BLaER1 treated with 17β-estradiol and CSF1 and Interleukin-3, amounts not matched to agents 10 nM and 100 nM (cell line): Measurements from ENCODE around the gene ZNFX1.
"Not testable (repeated sequence)": the region's sequence is repeated elsewhere in the genome, so short reads cannot be mapped to it uniquely, and the experiment has no call there.

Experiments
- H3K27ac ChIP-seq, 11 experiments: shearing (Covaris generic); formaldehyde crosslinking; 2 replicates each; pipeline ENCODE4 v1.8.1; 2022
- H3K27me3 ChIP-seq, 11 experiments: shearing (Covaris generic); formaldehyde crosslinking; 2 replicates each; pipeline ENCODE4 v1.8.1; 2022
- H3K36me3 ChIP-seq, 11 experiments: shearing (Covaris generic); formaldehyde crosslinking; 2 replicates each; pipeline ENCODE4 v1.8.1; 2022
- H3K4me1 ChIP-seq, 10 experiments: shearing (Covaris generic); formaldehyde crosslinking; 2 replicates each; pipeline ENCODE4 v1.8.1; 2022
- H3K4me2 ChIP-seq, 11 experiments: shearing (Covaris generic); formaldehyde crosslinking; 2 replicates each; pipeline ENCODE4 v1.8.1; 2022
- H3K4me3 ChIP-seq, 10 experiments: shearing (Covaris generic); formaldehyde crosslinking; 2 replicates each; pipeline ENCODE4 v1.8.1; 2022
- H3K9ac ChIP-seq, 11 experiments: shearing (Covaris generic); formaldehyde crosslinking; 2 replicates each; pipeline ENCODE4 v1.8.1; 2022
- H3K9me3 ChIP-seq, 11 experiments: shearing (Covaris generic); formaldehyde crosslinking; replicated peaks in 1 of 11; 2 replicates each; pipeline ENCODE4 v1.8.1; 2022
- H4K20me1 ChIP-seq, 11 experiments: shearing (Covaris generic); formaldehyde crosslinking; 2 replicates each; pipeline ENCODE4 v1.8.1; 2022
- Cebpa-rat ChIP-seq, 11 experiments: shearing (Covaris generic); IDR thresholded peaks; 2 replicates each; pipeline ENCODE4 v1.8.1; 2022

The ZNFX1 gene

DNA sequence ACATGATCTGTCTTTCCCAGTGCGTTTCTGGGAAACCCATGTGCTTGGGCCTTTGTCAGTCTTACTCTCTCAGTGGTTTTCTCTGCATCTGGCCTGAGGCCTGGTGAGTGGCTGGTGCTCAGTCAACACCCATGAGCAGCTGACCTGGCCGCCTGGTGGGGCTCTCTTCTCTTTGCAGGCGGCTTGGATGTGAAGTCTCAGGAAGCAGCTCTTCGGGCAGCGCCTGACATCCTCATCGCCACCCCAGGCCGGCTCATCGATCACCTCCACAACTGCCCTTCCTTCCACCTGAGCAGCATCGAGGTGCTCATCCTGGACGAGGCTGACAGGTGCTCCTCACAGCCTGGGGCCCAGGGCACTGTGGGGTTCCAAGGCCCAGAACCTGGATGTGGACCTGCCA is 47.8 kb downstream of the ZNFX1 start:
- H3K36me3 ChIP-seq: peaks cover 81 to 98% (median 92%) of the 10 kb centered on the region in 11 experiments
- peaks cover 0 to 47% (median 13%) of the 10 kb centered on the region in 11 experiments; a peak in 10 of 22 replicates for H4K20me1 ChIP-seq
- no peaks in the 10 kb centered on the region for H3K9me3 ChIP-seq
- peak overlapping the region; percentile 52 to 72 (median 68); a peak in 21 of 22 replicates for H3K9ac ChIP-seq
- H3K4me2 ChIP-seq: peak overlapping the region; percentile 74 to 92 (median 82)
- TF ChIP-seq Cebpa-rat (IDR thresholded peaks at IDR 0.05): no peak
- H3K27ac ChIP-seq: peak overlapping the region; percentile 68 to 85 (median 81)
- peaks cover 21 to 37% (median 31%) of the 10 kb centered on the region in 10 experiments for H3K4me1 ChIP-seq
- H3K27me3 ChIP-seq: no peaks in the 10 kb centered on the region
- H3K4me3 ChIP-seq: peak overlapping the region in 4 of 10 experiments; percentile 7 to 39 (median 24); a peak in 5 of 20 replicates

DNA sequence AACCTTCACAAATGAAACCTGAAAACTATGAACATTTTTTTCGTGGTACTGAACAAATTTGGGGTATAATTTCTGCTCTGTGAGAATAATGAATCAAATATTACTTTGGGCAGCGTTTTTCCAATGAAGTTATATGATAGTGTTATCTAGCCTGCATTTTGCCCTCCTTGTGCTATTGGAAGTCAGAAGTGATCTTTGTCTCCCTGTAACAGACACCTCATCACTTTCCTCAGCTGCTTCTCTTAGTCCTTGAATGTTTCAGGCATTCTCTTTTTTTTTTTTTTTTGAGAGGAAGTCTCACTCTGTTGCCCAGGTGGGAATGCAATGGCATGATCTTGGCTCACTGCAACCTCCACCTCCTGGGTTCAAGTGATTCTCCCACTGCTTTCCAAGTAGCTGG is 48.5 kb downstream of the ZNFX1 start:
- peaks cover 81 to 98% (median 92%) of the 10 kb centered on the region in 11 experiments for H3K36me3 ChIP-seq
- TF ChIP-seq Cebpa-rat (IDR thresholded peaks at IDR 0.05): no peak

DNA sequence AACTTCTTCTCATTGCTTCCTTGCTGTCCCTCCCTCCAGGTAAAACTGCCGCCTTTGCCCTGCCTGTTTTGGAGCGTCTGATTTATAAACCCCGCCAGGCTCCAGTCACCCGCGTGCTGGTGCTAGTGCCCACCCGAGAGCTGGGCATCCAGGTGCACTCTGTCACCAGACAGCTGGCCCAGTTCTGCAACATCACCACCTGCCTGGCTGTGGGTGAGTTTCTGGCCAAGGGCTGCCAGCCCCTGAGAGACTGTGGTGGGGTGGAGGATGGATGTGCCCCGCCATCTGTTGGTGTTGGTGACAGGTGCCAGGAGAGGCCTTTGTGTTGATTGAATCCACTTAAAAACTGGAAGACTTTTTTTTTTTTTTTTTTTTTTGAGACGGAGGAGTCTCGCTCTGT is 49.2 kb downstream of the ZNFX1 start:
- Histone ChIP-seq H4K20me1 (peaks cover 0 to 46% (median 16%) of the 10 kb centered on the region in 11 experiments; a peak in 11 of 22 replicates), H3K27me3 (no peaks in the 10 kb centered on the region), H3K4me1 (peaks cover 21 to 37% (median 31%) of the 10 kb centered on the region in 10 experiments), H3K36me3 (peaks cover 81 to 98% (median 92%) of the 10 kb centered on the region in 11 experiments), H3K4me2 (peak overlapping the region in 1 of 11 experiments; percentile 19; a peak in 1 of 22 replicates), H3K9me3 (no peaks in the 10 kb centered on the region), H3K4me3 (no peak overlapping the region), H3K27ac (peak overlapping the region in 7 of 11 experiments; percentile 5 to 44 (median 41); a peak in 7 of 22 replicates), H3K9ac (peak overlapping the region in 3 of 11 experiments; percentile 11 to 36 (median 20); a peak in 3 of 22 replicates)
- no peak for TF ChIP-seq Cebpa-rat (IDR thresholded peaks at IDR 0.05)

More for the DNA sequence above, 48.5 kb downstream of the ZNFX1 start:
- Histone ChIP-seq H3K4me1 (peaks cover 21 to 37% (median 31%) of the 10 kb centered on the region in 10 experiments), H3K27me3 (no peaks in the 10 kb centered on the region), H3K9me3 (no peaks in the 10 kb centered on the region), H4K20me1 (peaks cover 0 to 48% (median 13%) of the 10 kb centered on the region in 11 experiments; a peak in 10 of 22 replicates), H3K27ac (peak overlapping the region in 9 of 11 experiments; percentile 68 to 85 (median 82); a peak in 8 of 22 replicates), H3K4me3 (no peak overlapping the region), H3K4me2 (peak overlapping the region in 8 of 11 experiments; percentile 74 to 92 (median 82); a peak in 11 of 22 replicates), H3K9ac (peak overlapping the region in 1 of 11 experiments; percentile 72; a peak in 1 of 22 replicates)

DNA sequence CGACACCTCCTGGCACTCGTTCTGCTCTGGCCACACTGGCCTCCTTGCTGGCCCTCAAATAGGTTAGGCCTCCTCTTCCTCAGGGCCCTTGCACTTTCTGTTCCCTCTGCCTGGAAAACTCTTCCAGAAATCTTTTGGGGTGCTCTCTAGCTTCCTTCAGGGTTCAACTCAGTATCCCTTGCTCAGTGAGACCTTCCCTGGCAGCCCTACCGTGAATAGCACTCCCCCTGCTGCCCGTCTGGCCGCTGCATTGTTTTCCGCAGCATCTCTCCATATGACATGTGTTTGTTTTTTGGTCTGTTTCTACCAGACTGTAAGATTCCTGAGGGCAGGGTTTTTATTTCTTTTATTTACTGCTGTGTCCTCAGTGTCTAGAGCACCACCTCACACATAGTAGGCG is 52.0 kb downstream of the ZNFX1 start:
- Histone ChIP-seq H3K27me3 (no peaks in the 10 kb centered on the region), H3K36me3 (peaks cover 86 to 98% (median 94%) of the 10 kb centered on the region in 11 experiments), H3K4me1 (peaks cover 16 to 31% (median 24%) of the 10 kb centered on the region in 10 experiments), H3K4me2 (no peak overlapping the region), H4K20me1 (peaks cover 0 to 57% (median 15%) of the 10 kb centered on the region in 11 experiments; a peak in 11 of 22 replicates), H3K27ac (no peak overlapping the region), H3K9me3 (no peaks in the 10 kb centered on the region), H3K9ac (no peak overlapping the region), H3K4me3 (no peak overlapping the region)
- TF ChIP-seq Cebpa-rat (IDR thresholded peaks at IDR 0.05): no peak

DNA sequence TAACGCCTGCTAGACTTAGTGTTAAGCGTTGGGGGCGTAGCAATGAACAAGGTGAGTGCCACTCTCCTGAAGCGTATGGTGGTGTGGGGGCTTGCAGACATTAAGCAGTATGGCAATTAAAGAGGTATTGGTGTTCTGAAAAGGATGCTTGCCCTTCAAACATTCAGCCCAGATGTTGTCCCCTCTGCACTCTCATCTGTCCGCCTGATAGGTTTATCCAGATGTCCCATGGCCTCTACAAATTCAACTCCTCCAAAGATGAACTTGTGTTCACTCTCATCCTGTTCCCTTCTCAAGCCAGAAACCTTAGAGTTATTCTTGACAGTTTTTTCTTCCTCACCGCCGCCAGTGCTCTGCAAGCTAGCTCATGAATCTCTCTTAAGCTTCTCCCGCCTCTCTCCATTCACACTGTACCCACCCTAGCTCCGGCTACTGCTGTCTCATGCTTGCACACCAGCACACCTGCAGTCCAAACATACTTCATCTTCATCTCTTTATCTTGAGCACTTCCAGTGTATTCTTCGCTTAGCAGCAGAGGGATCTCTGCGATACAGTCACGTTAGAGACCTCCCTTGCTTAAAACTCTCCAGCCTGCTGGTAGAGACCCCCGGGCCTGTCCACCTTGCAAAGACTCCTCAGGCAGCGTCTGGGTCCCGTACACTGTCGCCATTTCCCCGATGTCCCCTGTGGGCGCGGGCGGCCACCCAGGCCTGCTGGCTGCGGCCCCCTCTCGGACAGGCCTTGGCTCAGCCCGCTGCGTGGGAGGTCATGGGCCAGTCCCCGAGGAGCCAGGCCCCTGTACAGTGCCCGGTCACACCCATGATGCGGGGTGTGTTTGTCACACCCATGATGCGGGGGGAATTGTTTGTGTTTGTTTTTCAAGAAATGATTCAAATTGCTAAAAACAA is 57.7 kb downstream of the ZNFX1 start:
- peak overlapping the region; percentile 84 to 96 (median 87) for H3K9ac ChIP-seq
- no peak for TF ChIP-seq Cebpa-rat (IDR thresholded peaks at IDR 0.05)
- H3K4me1 ChIP-seq: peaks cover 20 to 31% (median 22%) of the 10 kb centered on the region in 10 experiments
- H3K36me3 ChIP-seq: peaks cover 39 to 50% (median 47%) of the 10 kb centered on the region in 11 experiments
- no peaks in the 10 kb centered on the region for H3K9me3 ChIP-seq
- H3K4me2 ChIP-seq: peak overlapping the region; percentile 88 to 98 (median 95)
- H3K27me3 ChIP-seq: no peaks in the 10 kb centered on the region
- H3K4me3 ChIP-seq: peak overlapping the region; percentile 74 to 97 (median 86)
- H4K20me1 ChIP-seq: peaks cover 0 to 49% (median 16%) of the 10 kb centered on the region in 11 experiments; a peak in 9 of 22 replicates
- H3K27ac ChIP-seq: peak overlapping the region; percentile 70 to 96 (median 87)

DNA sequence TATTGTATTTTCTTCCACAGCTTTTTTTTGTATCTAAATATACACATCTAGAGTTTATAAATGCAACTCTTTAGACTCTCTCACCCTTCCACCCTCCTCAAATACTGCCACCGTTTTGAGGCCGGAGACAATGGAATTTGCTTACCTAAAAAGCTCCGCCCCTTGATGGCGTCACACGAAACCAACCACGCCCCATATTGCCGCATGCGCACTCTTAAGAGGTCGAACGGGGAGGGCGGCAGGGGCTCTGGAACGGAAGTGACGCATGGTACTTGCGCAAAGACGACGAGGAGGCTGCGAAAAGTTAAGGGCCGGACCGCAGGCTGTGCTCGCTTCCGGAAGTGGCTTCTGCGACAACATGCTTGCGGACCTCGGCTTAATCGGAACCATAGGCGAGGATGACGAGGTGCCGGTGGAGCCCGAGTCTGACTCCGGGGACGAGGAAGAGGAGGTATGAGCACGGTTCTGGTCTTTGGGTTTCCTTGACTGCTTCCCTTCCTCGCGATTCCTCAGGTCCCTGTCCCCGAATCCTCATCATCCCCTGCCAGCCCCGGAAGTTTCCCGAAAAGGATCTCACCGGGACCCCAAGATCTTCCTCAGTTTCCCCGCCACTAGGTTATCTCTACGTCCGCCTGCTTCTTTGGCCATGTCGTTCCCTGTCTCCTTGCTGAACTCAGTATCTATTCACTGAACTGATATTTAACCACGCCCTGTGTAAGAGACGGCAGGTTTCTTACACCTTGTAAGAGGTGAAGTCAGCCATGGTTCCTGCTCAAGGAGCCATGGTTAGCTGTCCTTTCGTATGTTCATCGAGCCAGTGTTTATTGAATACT is 58.5 kb downstream of the ZNFX1 start, which contains the start of gene DDX27:
Gene DDX27, plus strand, starts transcription at position 326 of the 833 bp plus-strand sequence. Its CDS starts 33 bp downstream, at position 359.
- peak within 1 kb of the TSS; percentile 84 to 96 (median 87) for H3K9ac ChIP-seq
- TF ChIP-seq Cebpa-rat (IDR thresholded peaks at IDR 0.05): peak in 9 of 11 experiments; percentile 45 to 85 (median 72); a peak in 15 of 22 replicates
- peak within 1 kb of the TSS; percentile 88 to 98 (median 95) for H3K4me2 ChIP-seq
- H3K4me1 ChIP-seq: peaks cover 20 to 31% (median 22%) of the 10 kb centered on the region in 10 experiments
- peak within 1 kb of the TSS; percentile 70 to 96 (median 87) for H3K27ac ChIP-seq
- no peaks in the 10 kb centered on the region for H3K9me3 ChIP-seq
- H4K20me1 ChIP-seq: peaks cover 0 to 40% (median 14%) of the 10 kb centered on the region in 11 experiments; a peak in 9 of 22 replicates
- H3K4me3 ChIP-seq: peak within 1 kb of the TSS; percentile 74 to 97 (median 86)
- H3K27me3 ChIP-seq: no peaks in the 10 kb centered on the region
- H3K36me3 ChIP-seq: peaks cover 30 to 42% (median 38%) of the 10 kb centered on the region in 11 experiments

DNA sequence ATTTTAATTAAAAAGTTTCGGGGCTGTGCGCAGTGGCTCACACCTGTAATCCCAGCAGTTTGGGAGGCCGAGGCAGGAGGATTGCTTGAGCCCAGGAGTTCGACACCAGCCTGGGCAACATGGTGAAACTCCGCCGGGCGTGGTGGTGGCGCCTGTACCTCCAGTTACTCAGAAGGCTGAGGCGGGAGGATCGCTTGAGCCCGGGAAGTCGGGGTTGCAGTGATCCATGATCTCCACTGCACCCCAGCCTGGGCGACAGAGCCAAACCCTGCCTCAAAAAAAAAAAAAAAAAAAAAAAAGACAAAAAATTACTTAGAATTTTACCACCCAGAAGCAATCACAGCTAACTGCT is 59.1 kb downstream of the ZNFX1 start:
- Histone ChIP-seq H3K4me2 (peak overlapping the region; percentile 29 to 81 (median 63)), H3K4me3 (peak overlapping the region; percentile 24 to 97 (median 84); a peak in 10 of 20 replicates), H4K20me1 (peaks cover 0 to 34% (median 11%) of the 10 kb centered on the region in 11 experiments; a peak in 9 of 22 replicates), H3K27ac (peak overlapping the region; percentile 40 to 96 (median 87); a peak in 21 of 22 replicates), H3K9ac (peak overlapping the region; percentile 43 to 96 (median 86); a peak in 21 of 22 replicates), H3K4me1 (peaks cover 20 to 31% (median 22%) of the 10 kb centered on the region in 10 experiments), H3K36me3 (peaks cover 24 to 36% (median 32%) of the 10 kb centered on the region in 11 experiments)
- H3K9me3 ChIP-seq, H3K27me3 ChIP-seq: not testable (repeated sequence)
